Lower leg skin (tissue), 3 donors: ENCODE data around the gene TBCC.

Source experiments
- POLR2A ChIP-seq, 2 donors: fragments of 450-650 bp; IDR thresholded peaks; one replicate each; pipeline ENCODE4 v1.6.1; 2016 to 2017; ENCODE audit warnings: antibody characterized with exemption in 2 of 2, mild to moderate bottlenecking in 1 of 2, moderate library complexity in 1 of 2
- TF ChIP-seq, protein P1 (sequence below), 3 donors: fragments of 450-650 bp; IDR thresholded peaks; one replicate each; pipeline ENCODE4 v1.5.1; 2016; ENCODE audit warnings: antibody characterized with exemption in 3 of 3, mild to moderate bottlenecking in 3 of 3, moderate library complexity in 2 of 3

DNA sequence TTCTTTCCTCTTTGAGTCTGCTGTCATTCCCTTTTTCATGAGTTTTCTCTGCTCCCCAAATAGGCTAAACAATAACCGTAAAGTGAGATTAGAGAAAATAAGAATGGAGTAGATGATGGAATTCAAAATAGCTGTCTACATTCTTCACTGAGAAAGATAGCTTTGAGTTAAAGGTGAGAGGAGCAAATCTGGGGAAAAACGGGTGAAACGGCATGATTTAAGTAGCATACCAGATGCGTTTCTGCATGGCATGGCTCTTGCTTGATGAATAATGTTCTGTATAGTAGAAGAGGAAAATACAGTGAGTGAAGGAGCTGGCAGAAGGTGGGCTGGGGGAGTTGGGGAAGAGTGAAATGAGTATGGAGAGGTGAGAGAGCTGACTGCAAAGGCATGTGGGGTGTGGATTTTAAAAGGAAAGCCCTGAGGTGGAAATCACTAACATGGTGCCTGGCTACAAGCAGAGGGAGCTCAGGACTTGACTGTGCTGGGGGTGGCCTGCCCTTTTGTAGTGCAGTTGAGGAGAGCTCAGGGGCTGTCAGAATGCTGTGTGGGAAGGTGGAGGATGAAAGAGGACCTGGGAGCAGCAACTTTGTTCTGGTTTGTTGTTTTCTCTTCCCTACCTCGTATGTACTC, 44.8 kb upstream of the TBCC start:
- TF ChIP-seq POLR2A (IDR thresholded peaks at IDR 0.05) = no peak
- TF ChIP-seq, protein P1, sequence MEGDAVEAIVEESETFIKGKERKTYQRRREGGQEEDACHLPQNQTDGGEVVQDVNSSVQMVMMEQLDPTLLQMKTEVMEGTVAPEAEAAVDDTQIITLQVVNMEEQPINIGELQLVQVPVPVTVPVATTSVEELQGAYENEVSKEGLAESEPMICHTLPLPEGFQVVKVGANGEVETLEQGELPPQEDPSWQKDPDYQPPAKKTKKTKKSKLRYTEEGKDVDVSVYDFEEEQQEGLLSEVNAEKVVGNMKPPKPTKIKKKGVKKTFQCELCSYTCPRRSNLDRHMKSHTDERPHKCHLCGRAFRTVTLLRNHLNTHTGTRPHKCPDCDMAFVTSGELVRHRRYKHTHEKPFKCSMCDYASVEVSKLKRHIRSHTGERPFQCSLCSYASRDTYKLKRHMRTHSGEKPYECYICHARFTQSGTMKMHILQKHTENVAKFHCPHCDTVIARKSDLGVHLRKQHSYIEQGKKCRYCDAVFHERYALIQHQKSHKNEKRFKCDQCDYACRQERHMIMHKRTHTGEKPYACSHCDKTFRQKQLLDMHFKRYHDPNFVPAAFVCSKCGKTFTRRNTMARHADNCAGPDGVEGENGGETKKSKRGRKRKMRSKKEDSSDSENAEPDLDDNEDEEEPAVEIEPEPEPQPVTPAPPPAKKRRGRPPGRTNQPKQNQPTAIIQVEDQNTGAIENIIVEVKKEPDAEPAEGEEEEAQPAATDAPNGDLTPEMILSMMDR (IDR thresholded peaks at IDR 0.05) = no peak
